Type B pancreatic cell (in vitro differentiated cells): ENCODE measurements around the gene IFNA5. TPM values are rescaled to one million over a fixed set of nuclear protein-coding genes. Genes with fewer than 3 reads are reported as not detected.

Experiments used
- DNase-seq: peaks from one replicate; pipeline ENCODE4 v3.0.0; 2021; ENCODE audit warnings: mixed read lengths; ENCODE audit not compliant: unreplicated experiment; ENCODE audit errors: extremely low spot score
- H3K27ac Mint-ChIP-seq: 2 replicates; pipeline ENCODE4 v1.8.0; 2021; ENCODE audit warnings: mild to moderate bottlenecking, mixed read lengths
- H3K27me3 Mint-ChIP-seq: 2 replicates; pipeline ENCODE4 v1.8.0; 2021; ENCODE audit warnings: mixed read lengths
- H3K36me3 Mint-ChIP-seq: 2 replicates; pipeline ENCODE4 v1.8.0; 2021; ENCODE audit warnings: mixed read lengths
- H3K4me1 Mint-ChIP-seq: one replicate; pipeline ENCODE4 v1.8.0; 2021; ENCODE audit warnings: mixed read lengths; ENCODE audit not compliant: unreplicated experiment
- H3K4me3 Mint-ChIP-seq: 2 replicates; pipeline ENCODE4 v1.8.0; 2021; ENCODE audit warnings: mild to moderate bottlenecking, mixed read lengths
- H3K9me3 Mint-ChIP-seq: 2 replicates; pipeline ENCODE4 v1.8.0; 2021; ENCODE audit warnings: mixed read lengths
- CTCF ChIP-seq: fragments of 200-600 bp; sonication (generic); conservative IDR thresholded peaks from 2 replicates; pipeline ENCODE4 v1.5.0; 2021; ENCODE audit warnings: antibody characterized with exemption, mild to moderate bottlenecking
- total RNA-seq: library from RNA; stranded (reverse); gene quantifications from 2 replicates; pipeline ENCODE4 v1.2.1, GENCODE V29; 2021; ENCODE audit warnings: low replicate concordance

IFNA5 gene
- total RNA-seq, 1 donor from 2014 or later = not detected

- Mint-ChIP-seq H3K27me3 (no peaks in the 10 kb centered on the region), H3K36me3 (peaks cover 16% of the 10 kb centered on the region), H3K4me3 (no peak overlapping the region), H3K9me3 (no peaks in the 10 kb centered on the region), H3K27ac (no peak overlapping the region), H3K4me1 (peaks cover 8% of the 10 kb centered on the region)
- TF ChIP-seq CTCF = no peak
- DNase-seq = no peak
Measured at GRCh38 chr9:21322911-21323461, 17.9 kb upstream of the IFNA5 start.

GRCh38 chr9:21320465-21320864 lies 15.4 kb upstream of the IFNA5 start:
- peaks cover 16% of the 10 kb centered on the region for H3K36me3 Mint-ChIP-seq
- H3K9me3 Mint-ChIP-seq = no peaks in the 10 kb centered on the region
- H3K27me3 Mint-ChIP-seq = peaks cover 16% of the 10 kb centered on the region
- no peak overlapping the region for H3K27ac Mint-ChIP-seq
- no peak for TF ChIP-seq CTCF
- no peak for DNase-seq
- peaks cover 5% of the 10 kb centered on the region for H3K4me1 Mint-ChIP-seq
- no peak overlapping the region for H3K4me3 Mint-ChIP-seq

- no peak for DNase-seq
- Mint-ChIP-seq H3K27ac (no peak overlapping the region), H3K4me1 (peaks cover 5% of the 10 kb centered on the region), H3K27me3 (peaks cover 26% of the 10 kb centered on the region), H3K36me3 (peaks cover 7% of the 10 kb centered on the region), H3K4me3 (no peak overlapping the region), H3K9me3 (no peaks in the 10 kb centered on the region)
- TF ChIP-seq CTCF = peak; percentile 84
Measured at GRCh38 chr9:21317956-21318923, 13.1 kb upstream of the IFNA5 start.

GRCh38 chr9:21316860-21317259 lies 11.7 kb upstream of the IFNA5 start:
- H3K27ac Mint-ChIP-seq = no peak overlapping the region
- no peaks in the 10 kb centered on the region for H3K9me3 Mint-ChIP-seq
- H3K4me3 Mint-ChIP-seq = no peak overlapping the region
- TF ChIP-seq CTCF = no peak
- H3K4me1 Mint-ChIP-seq = peaks cover 5% of the 10 kb centered on the region
- H3K27me3 Mint-ChIP-seq = peaks cover 26% of the 10 kb centered on the region
- no peaks in the 10 kb centered on the region for H3K36me3 Mint-ChIP-seq
- DNase-seq = no peak

- no peaks in the 10 kb centered on the region for H3K9me3 Mint-ChIP-seq
- no peaks in the 10 kb centered on the region for H3K36me3 Mint-ChIP-seq
- DNase-seq = no peak
- no peak overlapping the region for H3K27ac Mint-ChIP-seq
- no peak overlapping the region for H3K4me3 Mint-ChIP-seq
- no peak for TF ChIP-seq CTCF
- peaks cover 26% of the 10 kb centered on the region for H3K27me3 Mint-ChIP-seq
- H3K4me1 Mint-ChIP-seq = peaks cover 5% of the 10 kb centered on the region
Measured at GRCh38 chr9:21316032-21316842, 11.1 kb upstream of the IFNA5 start.
